ENCODE results near the gene PCBP4.
"Not testable (repeated sequence)": the region's sequence is repeated elsewhere in the genome, so short reads cannot be mapped to it uniquely, and the experiment has no call there.

PCBP4 gene

GRCh38 chr3:51937611-51938450 is 29.4 kb downstream of the PCBP4 start:
- no peak for DNase-seq

- DNase-seq: no peak
Observed at GRCh38 chr3:51937014-51937413, 30.2 kb downstream of the PCBP4 start.

DNA sequence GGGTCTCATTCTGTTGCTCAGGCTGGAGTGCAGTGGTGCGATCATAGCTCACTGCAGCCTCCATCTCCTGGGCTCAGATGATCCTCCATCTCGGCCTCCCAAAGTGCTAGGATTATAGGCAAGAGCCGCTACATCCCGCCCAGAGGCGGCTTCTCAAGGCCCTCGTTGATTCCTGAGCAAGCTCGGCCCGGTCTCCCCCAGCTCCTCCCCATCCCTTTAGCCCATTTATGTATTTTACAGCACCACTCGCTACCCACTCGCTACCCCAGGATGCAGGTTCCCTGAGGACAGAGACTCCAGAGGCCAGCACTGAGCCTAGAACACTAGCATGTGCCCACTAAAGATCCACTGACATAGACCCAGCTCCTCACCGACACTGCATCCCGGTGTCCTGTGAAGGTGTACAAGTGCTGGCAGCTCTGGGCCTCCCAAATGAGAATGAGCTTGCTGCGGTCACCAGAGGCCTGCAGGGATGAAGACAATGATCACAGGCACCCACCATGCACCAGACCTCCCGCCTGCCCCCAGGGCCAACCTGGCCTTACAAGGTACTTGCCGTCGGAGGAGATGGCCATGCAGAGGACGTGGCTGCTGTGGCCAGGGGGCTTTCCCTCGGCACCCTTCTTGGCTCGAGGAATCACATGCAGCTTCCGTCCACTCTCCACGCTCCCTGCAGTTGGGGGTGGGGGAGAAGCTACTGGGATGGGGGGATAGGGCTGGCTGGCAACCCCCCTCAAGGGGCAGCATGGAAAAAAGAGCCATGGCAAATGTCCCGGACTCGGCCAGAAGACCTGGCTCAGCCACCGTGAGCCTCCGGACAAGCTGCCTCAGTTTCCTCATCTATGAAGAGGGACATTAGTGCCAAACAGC is 31.1 kb downstream of the PCBP4 start:
- no peak for DNase-seq

DNA sequence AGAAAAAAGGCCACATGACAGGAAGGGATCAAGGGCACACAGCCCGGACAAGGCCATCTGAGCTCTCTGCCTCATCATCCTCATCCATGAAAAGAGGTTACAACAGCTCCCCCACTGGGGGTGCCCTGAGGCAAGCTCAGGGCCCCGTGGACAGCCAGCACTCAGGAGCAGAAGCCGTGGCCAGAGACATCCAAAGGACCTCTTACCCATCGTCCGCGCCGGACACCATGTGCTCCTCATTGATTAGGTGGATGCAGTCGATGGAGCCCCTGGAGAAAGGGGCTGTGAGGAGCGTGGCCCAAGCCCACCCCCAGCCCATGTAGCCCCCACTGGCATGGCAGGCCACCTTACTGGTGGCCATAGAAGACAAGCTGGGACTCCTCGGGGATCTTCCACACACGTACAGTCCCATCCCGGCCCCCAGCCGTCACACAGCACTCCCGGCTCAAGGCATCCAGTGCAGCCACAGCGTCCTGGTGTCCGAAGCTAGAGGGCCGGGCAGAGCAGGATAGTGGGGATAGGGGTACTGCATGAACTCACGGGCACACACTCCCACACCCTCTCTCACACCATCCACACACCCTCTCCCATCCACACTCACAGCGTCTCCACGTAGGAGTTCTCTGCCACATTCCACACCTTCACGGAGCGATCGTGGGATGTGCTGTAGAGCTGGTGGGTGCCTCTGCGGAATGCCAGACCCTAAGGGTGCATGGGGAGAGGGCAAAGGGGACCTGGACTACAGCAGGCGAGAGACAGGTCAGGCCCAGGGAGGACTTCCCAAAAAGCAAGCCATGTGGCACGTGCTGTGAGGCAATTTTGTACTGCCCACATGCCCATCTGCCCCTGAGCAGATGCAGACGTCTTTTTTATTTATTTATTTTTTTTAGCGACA is 32.0 kb downstream of the PCBP4 start:
- DNase-seq: no peak

GRCh38 chr3:51934139-51934850 is 33.0 kb downstream of the PCBP4 start:
- DNase-seq: no peak

GRCh38 chr3:51933471-51934138 is 33.6 kb downstream of the PCBP4 start:
- DNase-seq: no peak

- DNase-seq: no peak
Observed at GRCh38 chr3:51932471-51933370, 34.5 kb downstream of the PCBP4 start.

DNA sequence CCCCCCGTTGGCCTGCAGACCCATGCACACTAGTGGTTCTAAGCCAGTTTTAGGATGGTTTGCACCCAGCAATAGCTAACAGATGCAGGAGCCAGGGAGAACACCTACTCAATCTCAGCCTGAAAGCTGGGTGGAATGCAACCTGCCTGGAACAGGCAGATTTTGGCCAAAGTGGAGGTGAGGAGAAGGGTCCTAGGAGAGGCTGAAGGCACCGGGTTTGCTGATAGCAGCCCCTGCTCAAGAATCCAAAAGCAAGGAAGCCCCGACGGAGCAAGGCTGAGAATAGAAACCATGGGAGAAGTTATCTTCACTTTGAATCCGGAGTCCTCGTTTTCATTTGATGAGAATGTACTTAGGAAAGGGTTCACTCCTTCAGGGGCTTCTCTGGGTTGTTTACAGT is 35.5 kb downstream of the PCBP4 start:
- no peak for DNase-seq

DNA sequence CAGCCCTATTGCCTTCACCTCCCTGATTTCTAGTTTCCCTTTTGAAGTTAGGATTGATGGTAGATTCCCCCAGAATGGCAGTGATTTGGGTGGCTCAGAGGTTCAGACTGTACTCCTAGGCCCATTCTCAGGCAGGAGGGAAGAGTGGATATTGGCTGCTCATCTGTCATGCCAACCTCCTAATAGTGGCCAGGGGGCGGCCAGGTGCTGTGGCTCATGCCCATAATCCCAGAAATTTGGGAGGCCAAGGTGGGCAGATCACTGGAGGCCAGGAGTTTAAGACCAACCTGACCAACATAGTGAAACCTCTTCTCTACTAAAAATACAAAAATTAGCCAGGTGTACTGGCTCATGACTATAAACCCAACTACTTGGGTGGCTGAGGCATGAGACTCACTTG is 36.8 kb downstream of the PCBP4 start:
- no peak for DNase-seq

DNA sequence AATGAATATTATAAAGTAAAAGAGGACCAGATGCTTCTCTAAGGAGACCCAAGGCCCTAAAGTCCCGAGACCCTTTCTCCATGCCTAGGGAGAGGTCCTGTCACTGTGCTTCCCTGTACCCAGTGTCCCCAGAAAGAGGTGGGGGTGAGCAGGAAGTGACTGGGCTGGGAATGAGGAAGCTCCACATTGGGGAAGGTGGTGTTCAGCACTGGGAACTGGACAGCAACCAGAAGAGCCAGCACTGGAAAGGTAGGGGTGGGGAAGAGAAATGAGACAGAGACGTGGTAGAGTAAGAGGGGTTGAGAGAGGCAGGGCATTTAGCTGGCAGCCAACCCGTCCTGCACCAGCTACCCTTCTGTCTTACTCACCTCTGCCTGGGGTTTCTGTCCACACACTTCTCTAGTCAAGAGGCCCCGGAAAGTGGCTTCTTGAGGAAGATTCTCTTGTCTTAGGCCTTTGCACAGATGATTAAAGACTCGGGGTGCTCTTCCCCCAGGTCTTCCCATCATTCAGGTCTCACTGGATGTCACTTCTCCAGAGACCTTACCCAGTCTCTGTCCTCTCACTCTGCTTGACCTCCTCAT is 37.7 kb downstream of the PCBP4 start:
- peak; percentile 30 to 33 for DNase-seq

DNA sequence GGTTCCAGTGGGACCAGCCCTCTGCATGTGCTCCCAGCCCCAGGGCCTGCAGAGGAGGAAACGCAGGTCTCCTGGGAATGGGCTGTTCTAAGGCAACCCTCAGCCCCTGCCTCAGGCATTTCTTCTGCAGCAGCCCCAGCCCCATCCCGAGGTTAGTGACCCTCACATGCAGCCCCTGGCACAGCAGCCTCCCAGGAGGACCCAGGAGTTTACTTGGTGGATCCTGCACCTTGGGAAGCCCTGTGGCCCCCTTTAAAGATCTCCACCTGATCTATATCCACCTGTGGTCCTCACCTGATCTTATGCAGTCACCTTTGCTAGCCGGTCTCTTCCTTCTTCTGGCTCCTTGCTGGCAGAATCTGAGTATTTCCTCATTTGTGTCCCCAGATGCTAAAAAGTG is 38.3 kb downstream of the PCBP4 start:
- not testable (repeated sequence) for DNase-seq

DNA sequence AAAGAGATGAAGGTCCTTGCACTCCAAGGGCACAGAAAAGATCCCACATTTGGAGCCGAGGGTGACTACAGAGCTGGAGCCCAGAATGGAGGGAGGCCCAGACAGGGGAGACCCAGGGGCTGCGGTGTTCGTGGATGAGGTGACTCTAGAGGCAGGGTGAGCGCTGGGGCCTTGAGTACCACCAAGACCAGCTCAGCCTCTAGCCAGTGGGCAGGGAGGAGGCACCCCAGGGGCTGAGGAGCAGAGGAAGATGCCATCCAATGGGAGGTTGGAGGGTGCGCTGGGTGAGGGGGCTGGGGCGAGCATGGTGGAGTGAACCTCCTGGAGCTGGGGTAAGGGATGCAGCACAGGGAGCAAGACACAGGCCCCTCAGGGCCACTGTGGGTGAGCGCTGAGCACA is 38.8 kb downstream of the PCBP4 start:
- DNase-seq: no peak

- no peak for DNase-seq
Observed at GRCh38 chr3:51927061-51927977, 39.9 kb downstream of the PCBP4 start.

GRCh38 chr3:51921081-51921578 is 46.1 kb downstream of the PCBP4 start:
- DNase-seq: no peak

DNA sequence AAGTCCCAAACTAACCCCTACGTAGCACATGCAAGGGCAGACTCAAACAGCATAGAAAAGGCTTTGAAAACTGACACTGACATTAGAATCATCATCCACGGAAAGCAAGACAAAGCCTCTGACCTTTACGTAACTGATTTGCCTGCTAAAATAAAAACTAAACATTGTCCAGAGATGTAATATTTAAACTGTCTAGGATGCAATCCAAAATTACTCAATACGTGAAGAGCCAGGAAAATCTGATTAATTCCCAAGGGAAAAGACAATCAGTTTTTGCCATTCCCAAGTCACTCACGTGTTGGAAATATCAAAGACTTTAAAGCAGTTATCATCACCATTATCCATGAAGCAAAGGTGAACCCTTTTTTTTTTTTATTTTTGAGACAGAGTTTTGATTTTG is 50.8 kb downstream of the PCBP4 start:
- no peak for DNase-seq

GRCh38 chr3:51908026-51908425 is 59.2 kb downstream of the PCBP4 start:
- no peak for DNase-seq

Measured in inflammatory macrophage treated with lipopolysaccharide for 1 hour (primary cell).